Endothelial cell of umbilical vein (primary cell): ENCODE measurements around the gene DDIT3. TPM values are rescaled to one million over a fixed set of nuclear protein-coding genes. Genes with fewer than 3 reads are reported as not detected.

Experiments used
- BruUV-seq: library from RNA; stranded (reverse); fragments of 400-500 nt; replicated peaks from 2 replicates; lab custom pipeline; 2021; lab: Mats Ljungman, UMichigan
- CTCF ChIA-PET: fragments of 300-600, 350-600 bp; sonication (Branson Sonifier 250); formaldehyde crosslinking; loops from one replicate; lab custom pipeline; 2021; ENCODE audit warnings: antibody characterized with exemption, inconsistent platforms; lab: Charles Lee
- POLR2A ChIA-PET: fragments of 300-600, 350-600 bp; sonication (Branson Sonifier 250); formaldehyde crosslinking; loops from one replicate; lab custom pipeline; 2021; ENCODE audit warnings: antibody characterized with exemption, inconsistent platforms; lab: Charles Lee
- DNase-seq: peaks from one replicate; pipeline ENCODE4 v3.0.0-alpha.2; 2011; ENCODE audit warnings: low read depth, low spot score
- FAIRE-seq: peaks from 2 replicates; lab custom pipeline; 2011; peaks lifted over from hg19 to GRCh38; lab: Jason Lieb, UNC
- H2AFZ ChIP-seq: 2 replicates; pipeline ENCODE4 v1.6.0; 2012; ENCODE audit warnings: low read depth, low read length, control low read depth, inconsistent platforms
- H3K27ac ChIP-seq: 2 replicates; pipeline ENCODE4 v1.5.1; 2011; ENCODE audit warnings: low read depth, mild to moderate bottlenecking, control low read depth, low read length, moderate library complexity; ENCODE audit not compliant: insufficient read depth
- H3K27me3 ChIP-seq, 2 experiments: 2 replicates each; pipeline versions ENCODE4 v1.6.0 to v1.6.1; 2011; ENCODE audit warnings: low read length in 2 of 2, mixed read lengths in 1 of 2; ENCODE audit not compliant: control insufficient read depth in 2 of 2, insufficient read depth in 2 of 2
- H3K36me3 ChIP-seq, 2 experiments: 2 replicates in 1 of 2; 3 replicates in 1 of 2; pipeline ENCODE4 v1.5.1; 2011; ENCODE audit warnings: low read length in 2 of 2, mild to moderate bottlenecking in 1 of 2, moderate library complexity in 1 of 2; ENCODE audit not compliant: control insufficient read depth in 2 of 2, insufficient read depth in 2 of 2; ENCODE audit errors: extremely low read depth in 1 of 2
- H3K4me1 ChIP-seq: 3 replicates; pipeline ENCODE4 v1.5.1; 2011; ENCODE audit warnings: mild to moderate bottlenecking, low read length; ENCODE audit not compliant: control insufficient read depth, insufficient read depth; ENCODE audit errors: extremely low read depth
- H3K4me2 ChIP-seq: 2 replicates; pipeline ENCODE4 v1.6.1; 2011; ENCODE audit warnings: low read length, control low read depth, mixed read lengths; ENCODE audit not compliant: insufficient read depth
- H3K4me3 ChIP-seq, 3 experiments: fragments of 200-600 bp in 1 of 3; sonication (generic), shearing (Covaris generic) in 1 of 3; replicated peaks in 1 of 3; 2 replicates each; pipeline ENCODE4 v1.5.1; 2011 to 2016; ENCODE audit warnings: control low read depth in 3 of 3, low read length in 3 of 3, mild to moderate bottlenecking in 2 of 3, inconsistent platforms in 1 of 3, low read depth in 1 of 3, moderate library complexity in 1 of 3; ENCODE audit not compliant: insufficient read depth in 1 of 3
- H3K79me2 ChIP-seq: 2 replicates; pipeline ENCODE4 v1.6.0; 2012; ENCODE audit warnings: low read length, inconsistent platforms; ENCODE audit not compliant: control insufficient read depth, insufficient read depth
- H3K9ac ChIP-seq: replicated peaks from 2 replicates; pipeline ENCODE3; 2011; ENCODE audit warnings: low read length, control low read depth; ENCODE audit not compliant: insufficient read depth; ENCODE audit errors: extremely low read depth
- H3K9me1 ChIP-seq: replicated peaks from 3 replicates; pipeline ENCODE4 v1.6.0; 2011; ENCODE audit warnings: mild to moderate bottlenecking, low read length; ENCODE audit not compliant: control insufficient read depth, insufficient read depth; ENCODE audit errors: extremely low read depth
- H3K9me3 ChIP-seq: replicated peaks from 2 replicates; pipeline ENCODE4 v1.5.1; 2012; ENCODE audit warnings: low read length, inconsistent platforms; ENCODE audit not compliant: control insufficient read depth, insufficient read depth
- H4K20me1 ChIP-seq: replicated peaks from 2 replicates; pipeline ENCODE3; 2011; ENCODE audit warnings: mild to moderate bottlenecking, low read length; ENCODE audit not compliant: control insufficient read depth, insufficient read depth; ENCODE audit errors: extremely low read depth
- CTCF ChIP-seq, 2 donors: IDR thresholded peaks; 1 replicate in 1 of 2; 2 replicates in 1 of 2; pipeline ENCODE4 v1.5.1; 2011; ENCODE audit warnings: low read length in 2 of 2, mild to moderate bottlenecking in 2 of 2, moderate library complexity in 2 of 2, control low read depth in 1 of 2, inconsistent platforms in 1 of 2, low read depth in 1 of 2; ENCODE audit not compliant: insufficient read depth in 1 of 2; ENCODE audit errors: extremely low read depth in 1 of 2
- EZH2 ChIP-seq: IDR thresholded peaks from 2 replicates; pipeline ENCODE4 v1.6.1; 2012; ENCODE audit warnings: borderline replicate concordance, low read depth, mild to moderate bottlenecking, moderate library complexity, low read length, inconsistent platforms; ENCODE audit not compliant: severe bottlenecking
- FOS ChIP-seq: IDR thresholded peaks from 2 replicates; pipeline ENCODE4 v1.6.1; 2011; ENCODE audit warnings: mild to moderate bottlenecking, low read length, moderate library complexity, borderline replicate concordance; ENCODE audit not compliant: insufficient read depth
- GATA2 ChIP-seq: IDR thresholded peaks from 2 replicates; pipeline ENCODE4 v1.7.0; 2011; ENCODE audit warnings: low read depth, mild to moderate bottlenecking, moderate library complexity, mixed read lengths, low read length; ENCODE audit not compliant: insufficient read length, insufficient read depth
- JUN ChIP-seq: IDR thresholded peaks from 2 replicates; pipeline ENCODE4 v1.6.1; 2011; ENCODE audit warnings: borderline replicate concordance, low read depth; ENCODE audit not compliant: insufficient read length, insufficient read depth
- MAX ChIP-seq: IDR thresholded peaks from 2 replicates; pipeline ENCODE4 v1.6.1; 2011; ENCODE audit not compliant: insufficient read depth, insufficient read length
- MYC ChIP-seq: IDR thresholded peaks from one replicate; pipeline ENCODE4 v1.6.1; 2011; ENCODE audit warnings: mild to moderate bottlenecking, low read depth, low read length
- POLR2A ChIP-seq: IDR thresholded peaks from 2 replicates; pipeline ENCODE4 v1.6.1; 2012; ENCODE audit warnings: low read depth, mild to moderate bottlenecking, control low read depth, low read length
- POLR2AphosphoS5 ChIP-seq: IDR thresholded peaks from 2 replicates; pipeline ENCODE4 v1.6.1; 2012; ENCODE audit warnings: low read depth, mild to moderate bottlenecking, control low read depth, low read length, moderate library complexity; ENCODE audit not compliant: insufficient read depth
- dilution Hi-C: fragments of 300-500 bp; cut with MboI; formaldehyde crosslinking; loops from one replicate; pipeline ENCODE4 v1.15.0; 2019; ENCODE audit warnings: low sequenced_read_pairs; ENCODE audit not compliant: extremely low pct_ligation_motif_present
- intact Hi-C: fragments of 100-400 bp; cut with micrococcal nuclease; formaldehyde crosslinking; loops from one replicate; pipeline ENCODE4 v1.10.0; 2022
- polyA plus RNA-seq, 4 experiments: library from polyadenylated mRNA; depleted of rRNA in 3 of 4; stranded (reverse) in 3 of 4; unstranded in 1 of 4; fragments of >200 nt; gene quantifications; 2 replicates each; pipeline versions ENCODE4 v1.2.1 to v1.2.3, GENCODE V29; 2011 to 2012; ENCODE audit warnings: missing spikeins in 1 of 4
- total RNA-seq: library from RNA; stranded (reverse); gene quantifications from 2 replicates; pipeline ENCODE4 v1.2.3, GENCODE V29; 2021

Gene DDIT3
- total and polyA plus RNA-seq, 2 donors (not counting 3 experiments of a cell fraction or from before 2014, with no cell fraction given) = 13.7 to 22.0 TPM

- no peak overlapping the region for H3K9ac ChIP-seq
- H3K9me1 ChIP-seq = no peaks in the 10 kb centered on the region
- H3K79me2 ChIP-seq = no peaks in the 10 kb centered on the region
- no peaks in the 10 kb centered on the region for H4K20me1 ChIP-seq
- no peak for DNase-seq
- BruUV-seq = no TSS peak
- dilution Hi-C loops (no loop called here), intact Hi-C loops (no loop called here)
- no peak overlapping the region for H2AFZ ChIP-seq
- no peaks in the 10 kb centered on the region for H3K4me1 ChIP-seq
- H3K27ac ChIP-seq = no peak overlapping the region
- FAIRE-seq = no peak
- CTCF ChIA-PET = no interaction called here
- no peak for TF ChIP-seq JUN
- no peak for TF ChIP-seq MAX
- no peak for TF ChIP-seq MYC
- no peak for TF ChIP-seq EZH2
- no peak for TF ChIP-seq FOS
- TF ChIP-seq CTCF (IDR thresholded peaks at IDR 0.05; ENCODE audit: extremely low read depth in 1 of 2, insufficient read depth in 1 of 2, low read depth in 1 of 2, low read length in 2 of 2) = no peak
- TF ChIP-seq POLR2A = no peak
- TF ChIP-seq POLR2AphosphoS5 = no peak
- TF ChIP-seq GATA2 = no peak
- no peak overlapping the region for H3K4me2 ChIP-seq
- POLR2A ChIA-PET = no interaction called here
- peaks cover 7 to 9% of the 10 kb centered on the region in 2 experiments for H3K27me3 ChIP-seq
- H3K36me3 ChIP-seq = no peaks in the 10 kb centered on the region
- no peak overlapping the region for H3K4me3 ChIP-seq
- no peaks in the 10 kb centered on the region for H3K9me3 ChIP-seq
Observed at GRCh38 chr12:57560516-57560915, 40.2 kb upstream of the DDIT3 start.
